ENCODE measurements around the gene ATP10D.

DNA sequence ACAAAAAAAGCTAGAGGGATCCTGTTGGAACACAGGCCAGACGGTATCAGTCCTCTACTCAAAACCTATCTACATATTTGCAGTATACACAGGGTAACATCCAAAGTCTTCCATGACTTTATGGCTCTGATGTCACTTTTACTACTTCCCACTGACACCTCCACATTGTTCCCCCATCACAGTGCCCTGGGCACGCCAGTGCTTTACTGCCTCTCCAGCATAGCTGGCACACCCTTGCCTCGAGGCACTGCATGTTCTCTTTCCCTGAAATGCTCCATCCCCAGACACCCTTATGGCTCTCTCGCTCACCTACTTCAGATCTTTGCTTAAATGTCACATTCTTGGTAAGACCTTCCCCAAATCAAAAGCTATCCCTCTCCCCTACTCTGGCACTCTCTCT lies 6.3 kb upstream of the ATP10D start:
- TF ChIP-seq, protein P1, sequence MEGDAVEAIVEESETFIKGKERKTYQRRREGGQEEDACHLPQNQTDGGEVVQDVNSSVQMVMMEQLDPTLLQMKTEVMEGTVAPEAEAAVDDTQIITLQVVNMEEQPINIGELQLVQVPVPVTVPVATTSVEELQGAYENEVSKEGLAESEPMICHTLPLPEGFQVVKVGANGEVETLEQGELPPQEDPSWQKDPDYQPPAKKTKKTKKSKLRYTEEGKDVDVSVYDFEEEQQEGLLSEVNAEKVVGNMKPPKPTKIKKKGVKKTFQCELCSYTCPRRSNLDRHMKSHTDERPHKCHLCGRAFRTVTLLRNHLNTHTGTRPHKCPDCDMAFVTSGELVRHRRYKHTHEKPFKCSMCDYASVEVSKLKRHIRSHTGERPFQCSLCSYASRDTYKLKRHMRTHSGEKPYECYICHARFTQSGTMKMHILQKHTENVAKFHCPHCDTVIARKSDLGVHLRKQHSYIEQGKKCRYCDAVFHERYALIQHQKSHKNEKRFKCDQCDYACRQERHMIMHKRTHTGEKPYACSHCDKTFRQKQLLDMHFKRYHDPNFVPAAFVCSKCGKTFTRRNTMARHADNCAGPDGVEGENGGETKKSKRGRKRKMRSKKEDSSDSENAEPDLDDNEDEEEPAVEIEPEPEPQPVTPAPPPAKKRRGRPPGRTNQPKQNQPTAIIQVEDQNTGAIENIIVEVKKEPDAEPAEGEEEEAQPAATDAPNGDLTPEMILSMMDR (IDR thresholded peaks at IDR 0.05; ENCODE audit: extremely low read depth in 1 of 2, insufficient read depth in 1 of 2, low read depth in 1 of 2, low read length in 2 of 2) = no peak
- no peak for TF ChIP-seq POLR2A (IDR thresholded peaks at IDR 0.05; ENCODE audit: low read depth, low read length)
- no peak for TF ChIP-seq EZH2 (IDR thresholded peaks at IDR 0.05; ENCODE audit: borderline replicate concordance, low read depth, low read length, severe bottlenecking)
- TF ChIP-seq POLR2AphosphoS5 (IDR thresholded peaks at IDR 0.05; ENCODE audit: insufficient read depth, low read depth, low read length) = no peak
